ENCODE measurements around the gene PHF21A. TPM values are rescaled to one million over a fixed set of nuclear protein-coding genes. Genes with fewer than 3 reads are reported as not detected.

Gene PHF21A
- total and polyA plus RNA-seq, 2 of the 13 experiments (the other 11 are each of a cell fraction or from before 2014, with no cell fraction given): 4.1 to 34.6 TPM

DNA sequence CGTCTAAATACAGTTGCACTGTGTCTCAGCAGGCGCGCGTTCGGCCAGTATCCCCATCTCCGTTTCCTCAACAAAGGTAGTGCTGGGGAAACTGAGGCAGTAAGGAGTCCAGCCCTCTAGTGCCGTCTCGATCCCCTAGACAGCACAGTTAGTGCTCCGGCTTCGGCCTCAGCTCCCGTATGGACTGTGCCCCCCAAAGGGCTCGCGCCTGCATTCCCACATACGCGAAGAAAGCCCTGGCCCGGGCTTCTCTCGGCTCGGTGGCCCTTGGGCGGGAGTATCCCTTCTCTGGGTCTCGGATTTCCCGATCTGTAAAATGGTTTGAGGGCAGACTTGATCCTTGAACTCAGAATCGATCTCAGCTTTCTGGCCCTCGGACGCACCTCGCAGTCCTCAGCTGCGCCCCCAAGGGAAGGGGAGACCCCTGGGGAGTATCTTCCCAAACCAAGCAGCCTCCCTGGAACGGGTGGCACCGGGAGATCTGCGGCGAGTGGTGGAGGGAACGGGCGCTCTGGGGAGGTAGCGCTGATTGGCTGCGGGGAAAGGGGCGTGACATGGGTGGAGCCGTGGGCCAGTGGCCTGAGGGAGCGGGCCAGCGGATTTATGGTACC is 202.8 kb downstream of the PHF21A start (continued):
- TF ChIP-seq GMEB2 (CRISPR knock-in tag; IDR thresholded peaks at IDR 0.05; ENCODE audit: low read depth): no peak
- no peak for TF ChIP-seq RARG (CRISPR knock-in tag; IDR thresholded peaks at IDR 0.05; ENCODE audit: low read depth)
- no peak for TF ChIP-seq ZNF124 (CRISPR knock-in tag; IDR thresholded peaks at IDR 0.05)
- TF ChIP-seq TFAP4 (IDR thresholded peaks at IDR 0.05; ENCODE audit: borderline replicate concordance, low read depth): no peak; the same call in 1 of the 2 replicates
- no peak for TF ChIP-seq ZNF343 (CRISPR knock-in tag; IDR thresholded peaks at IDR 0.05)
- TF ChIP-seq ZNF670 (CRISPR knock-in tag; IDR thresholded peaks at IDR 0.05; ENCODE audit: borderline replicate concordance): no peak
- no peak for TF ChIP-seq CAMTA2 (CRISPR knock-in tag; IDR thresholded peaks at IDR 0.05; ENCODE audit: borderline replicate concordance)
- peak; percentile 59 for TF ChIP-seq HIVEP1 (CRISPR knock-in tag; IDR thresholded peaks at IDR 0.05)
- TF ChIP-seq ZNF792 (CRISPR knock-in tag; IDR thresholded peaks at IDR 0.05): no peak
- TF ChIP-seq, protein P1, sequence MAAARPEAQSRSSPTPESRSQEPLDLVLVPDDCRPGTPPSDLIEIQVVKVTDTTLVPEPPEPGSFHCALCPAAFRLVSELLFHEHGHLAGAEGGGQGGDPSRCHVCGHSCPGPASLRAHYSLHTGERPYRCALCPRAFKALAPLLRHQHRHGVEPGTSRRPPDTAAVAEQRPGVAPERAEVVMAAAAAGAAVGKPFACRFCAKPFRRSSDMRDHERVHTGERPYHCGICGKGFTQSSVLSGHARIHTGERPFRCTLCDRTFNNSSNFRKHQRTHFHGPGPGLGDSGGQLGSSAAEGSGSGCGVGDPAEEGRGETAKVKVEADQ (CRISPR knock-in tag; IDR thresholded peaks at IDR 0.05; ENCODE audit: borderline replicate concordance): no peak
- TF ChIP-seq ZBTB3 (CRISPR knock-in tag; IDR thresholded peaks at IDR 0.05; ENCODE audit: borderline replicate concordance, low read depth): no peak
- no peak for TF ChIP-seq ZZZ3 (CRISPR knock-in tag; IDR thresholded peaks at IDR 0.05; ENCODE audit: borderline replicate concordance)
- TF ChIP-seq ZBTB20 (CRISPR knock-in tag; IDR thresholded peaks at IDR 0.05; ENCODE audit: borderline replicate concordance, low read depth): no peak
- TF ChIP-seq RCOR2 (CRISPR knock-in tag; IDR thresholded peaks at IDR 0.05): 0 out of 2 replicates have a peak, but pooled peaks have one; percentile 28
- TF ChIP-seq TEAD2 (CRISPR knock-in tag; IDR thresholded peaks at IDR 0.05): no peak
- no peak; the same call in 1 of the 2 replicates for TF ChIP-seq PAX8 (CRISPR knock-in tag; IDR thresholded peaks at IDR 0.05; ENCODE audit: borderline replicate concordance)
- TF ChIP-seq, protein P2, sequence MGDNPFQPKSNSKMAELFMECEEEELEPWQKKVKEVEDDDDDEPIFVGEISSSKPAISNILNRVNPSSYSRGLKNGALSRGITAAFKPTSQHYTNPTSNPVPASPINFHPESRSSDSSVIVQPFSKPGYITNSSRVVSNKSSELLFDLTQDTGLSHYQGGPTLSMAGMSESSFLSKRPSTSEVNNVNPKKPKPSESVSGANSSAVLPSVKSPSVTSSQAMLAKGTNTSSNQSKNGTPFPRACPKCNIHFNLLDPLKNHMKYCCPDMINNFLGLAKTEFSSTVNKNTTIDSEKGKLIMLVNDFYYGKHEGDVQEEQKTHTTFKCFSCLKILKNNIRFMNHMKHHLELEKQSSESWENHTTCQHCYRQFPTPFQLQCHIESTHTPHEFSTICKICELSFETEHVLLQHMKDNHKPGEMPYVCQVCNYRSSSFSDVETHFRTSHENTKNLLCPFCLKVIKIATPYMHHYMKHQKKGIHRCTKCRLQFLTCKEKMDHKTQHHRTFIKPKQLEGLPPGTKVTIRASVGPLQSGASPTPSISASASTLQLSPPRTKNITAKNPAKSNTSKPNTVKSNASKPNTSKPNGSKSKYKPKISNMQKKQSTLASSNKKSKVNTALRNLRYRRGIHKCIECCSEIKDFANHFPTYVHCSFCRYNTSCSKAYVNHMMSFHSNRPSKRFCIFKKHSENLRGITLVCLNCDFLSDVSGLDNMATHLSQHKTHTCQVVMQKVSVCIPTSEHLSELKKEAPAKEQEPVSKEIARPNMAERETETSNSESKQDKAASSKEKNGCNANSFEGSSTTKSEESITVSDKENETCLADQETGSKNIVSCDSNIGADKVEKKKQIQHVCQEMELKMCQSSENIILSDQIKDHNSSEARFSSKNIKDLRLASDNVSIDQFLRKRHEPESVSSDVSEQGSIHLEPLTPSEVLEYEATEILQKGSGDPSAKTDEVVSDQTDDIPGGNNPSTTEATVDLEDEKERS (CRISPR knock-in tag; IDR thresholded peaks at IDR 0.05): no peak
- peak; percentile 43; the same call in 1 of the 2 replicates for TF ChIP-seq KDM2A (CRISPR knock-in tag; IDR thresholded peaks at IDR 0.05; ENCODE audit: borderline replicate concordance, low read depth)
- TF ChIP-seq NFYB (CRISPR knock-in tag; IDR thresholded peaks at IDR 0.05): peak; percentile 74
- TF ChIP-seq, protein P3, sequence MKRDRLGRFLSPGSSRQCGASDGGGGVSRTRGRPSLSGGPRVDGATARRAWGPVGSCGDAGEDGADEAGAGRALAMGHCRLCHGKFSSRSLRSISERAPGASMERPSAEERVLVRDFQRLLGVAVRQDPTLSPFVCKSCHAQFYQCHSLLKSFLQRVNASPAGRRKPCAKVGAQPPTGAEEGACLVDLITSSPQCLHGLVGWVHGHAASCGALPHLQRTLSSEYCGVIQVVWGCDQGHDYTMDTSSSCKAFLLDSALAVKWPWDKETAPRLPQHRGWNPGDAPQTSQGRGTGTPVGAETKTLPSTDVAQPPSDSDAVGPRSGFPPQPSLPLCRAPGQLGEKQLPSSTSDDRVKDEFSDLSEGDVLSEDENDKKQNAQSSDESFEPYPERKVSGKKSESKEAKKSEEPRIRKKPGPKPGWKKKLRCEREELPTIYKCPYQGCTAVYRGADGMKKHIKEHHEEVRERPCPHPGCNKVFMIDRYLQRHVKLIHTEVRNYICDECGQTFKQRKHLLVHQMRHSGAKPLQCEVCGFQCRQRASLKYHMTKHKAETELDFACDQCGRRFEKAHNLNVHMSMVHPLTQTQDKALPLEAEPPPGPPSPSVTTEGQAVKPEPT (CRISPR knock-in tag; IDR thresholded peaks at IDR 0.05; ENCODE audit: low read depth): no peak
